ENCODE data around the gene CTSE.

The CTSE gene

DNA sequence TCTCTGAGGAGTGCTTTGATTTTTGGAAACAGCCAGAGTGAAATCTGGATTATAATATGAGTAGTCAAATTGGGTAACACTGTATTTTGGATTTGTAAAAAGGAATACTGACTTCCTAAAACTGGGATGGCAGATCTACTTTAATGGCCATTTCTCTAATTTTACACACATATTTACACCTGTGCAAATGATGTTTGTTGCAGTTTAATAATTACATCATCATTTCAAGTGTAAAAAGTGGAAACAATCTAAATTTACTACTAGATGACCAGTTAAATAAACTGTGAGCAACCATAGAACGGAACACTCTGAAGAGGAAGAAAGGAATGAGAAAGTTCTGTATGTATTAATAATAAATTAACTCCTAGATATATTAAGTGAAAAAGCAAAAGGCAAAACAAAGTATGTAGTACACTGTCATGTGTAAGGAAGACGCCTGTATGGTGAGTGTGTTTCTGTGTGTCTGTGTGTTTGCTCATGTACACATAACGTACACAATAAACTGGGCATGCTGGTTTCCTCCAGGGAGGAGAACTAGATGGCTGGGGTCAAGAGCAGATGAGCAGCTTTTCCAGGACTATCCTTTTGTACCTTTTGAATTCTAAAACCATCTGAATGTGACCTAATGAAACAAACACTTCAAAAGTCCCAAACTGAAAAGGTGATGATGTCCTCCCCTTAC, 26.4 kb upstream of the CTSE start:
- H3K4me3 ChIP-seq (ENCODE audit: low read depth in 1 of 2, low read length in 1 of 2): no peak overlapping the region
- H3K36me3 ChIP-seq: no peaks in the 10 kb centered on the region
- H3K27me3 ChIP-seq: no peaks in the 10 kb centered on the region
- H3K27ac ChIP-seq: no peak overlapping the region
- no peaks in the 10 kb centered on the region for H3K9me3 ChIP-seq
- H3K4me1 ChIP-seq (ENCODE audit: control insufficient read depth in 1 of 2, insufficient read depth in 1 of 2, low read depth in 1 of 2, low read length in 1 of 2): peaks cover 0 to 4% of the 10 kb centered on the region in 2 experiments
- TF ChIP-seq, protein P1, sequence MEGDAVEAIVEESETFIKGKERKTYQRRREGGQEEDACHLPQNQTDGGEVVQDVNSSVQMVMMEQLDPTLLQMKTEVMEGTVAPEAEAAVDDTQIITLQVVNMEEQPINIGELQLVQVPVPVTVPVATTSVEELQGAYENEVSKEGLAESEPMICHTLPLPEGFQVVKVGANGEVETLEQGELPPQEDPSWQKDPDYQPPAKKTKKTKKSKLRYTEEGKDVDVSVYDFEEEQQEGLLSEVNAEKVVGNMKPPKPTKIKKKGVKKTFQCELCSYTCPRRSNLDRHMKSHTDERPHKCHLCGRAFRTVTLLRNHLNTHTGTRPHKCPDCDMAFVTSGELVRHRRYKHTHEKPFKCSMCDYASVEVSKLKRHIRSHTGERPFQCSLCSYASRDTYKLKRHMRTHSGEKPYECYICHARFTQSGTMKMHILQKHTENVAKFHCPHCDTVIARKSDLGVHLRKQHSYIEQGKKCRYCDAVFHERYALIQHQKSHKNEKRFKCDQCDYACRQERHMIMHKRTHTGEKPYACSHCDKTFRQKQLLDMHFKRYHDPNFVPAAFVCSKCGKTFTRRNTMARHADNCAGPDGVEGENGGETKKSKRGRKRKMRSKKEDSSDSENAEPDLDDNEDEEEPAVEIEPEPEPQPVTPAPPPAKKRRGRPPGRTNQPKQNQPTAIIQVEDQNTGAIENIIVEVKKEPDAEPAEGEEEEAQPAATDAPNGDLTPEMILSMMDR (IDR thresholded peaks at IDR 0.05): no peak

DNA sequence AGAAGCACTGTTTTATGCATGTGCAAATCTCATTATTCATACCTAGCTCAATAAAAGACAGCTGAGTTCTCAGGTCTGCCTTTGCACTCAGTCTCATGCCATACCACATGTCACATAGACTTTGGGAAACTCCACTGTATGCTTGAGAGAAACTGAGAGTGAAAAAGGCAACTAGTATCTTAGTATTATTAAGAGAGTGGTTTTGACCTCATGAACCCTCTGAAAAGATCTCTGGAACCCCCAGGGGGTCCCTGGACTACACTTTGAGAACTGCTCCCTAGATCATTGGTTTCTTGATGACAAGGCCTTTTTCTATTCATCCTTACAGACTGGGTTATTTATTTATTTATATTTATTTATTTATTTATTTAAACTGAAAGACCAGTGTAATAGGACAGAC, 25.6 kb upstream of the CTSE start:
- Histone ChIP-seq H3K4me1 (ENCODE audit: control insufficient read depth in 1 of 2, insufficient read depth in 1 of 2, low read depth in 1 of 2, low read length in 1 of 2) (peaks cover 0 to 4% of the 10 kb centered on the region in 2 experiments), H3K4me3 (ENCODE audit: low read depth in 1 of 2, low read length in 1 of 2) (no peak overlapping the region), H3K27me3 (no peaks in the 10 kb centered on the region), H3K9me3 (no peaks in the 10 kb centered on the region), H3K36me3 (no peaks in the 10 kb centered on the region), H3K27ac (no peak overlapping the region)
- TF ChIP-seq, protein P1 (IDR thresholded peaks at IDR 0.05): no peak

DNA sequence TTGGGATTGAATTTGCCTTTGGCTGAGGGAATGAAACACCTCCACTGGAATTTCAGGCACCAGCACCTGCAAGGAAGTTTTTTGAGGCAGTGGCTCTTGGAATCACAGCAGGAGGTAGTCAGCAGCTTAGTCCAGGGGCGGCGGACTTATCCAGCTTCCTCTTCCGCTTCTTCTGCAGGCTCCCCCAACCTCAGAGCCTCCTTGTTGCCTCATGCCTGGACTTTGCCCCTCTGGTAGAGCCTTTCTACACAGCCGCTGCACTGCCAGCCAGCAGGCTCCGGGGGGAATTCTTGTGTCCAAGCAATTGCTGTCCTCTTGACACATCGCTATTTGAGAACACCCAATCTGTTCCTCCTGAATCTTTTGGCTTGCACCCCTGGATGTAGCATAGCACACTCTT, 24.9 kb upstream of the CTSE start:
- peaks cover 0 to 4% of the 10 kb centered on the region in 2 experiments for H3K4me1 ChIP-seq (ENCODE audit: control insufficient read depth in 1 of 2, insufficient read depth in 1 of 2, low read depth in 1 of 2, low read length in 1 of 2)
- TF ChIP-seq, protein P1 (IDR thresholded peaks at IDR 0.05): no peak
- no peak overlapping the region for H3K27ac ChIP-seq
- H3K27me3 ChIP-seq: no peaks in the 10 kb centered on the region
- no peaks in the 10 kb centered on the region for H3K36me3 ChIP-seq
- no peak overlapping the region for H3K4me3 ChIP-seq (ENCODE audit: low read depth in 1 of 2, low read length in 1 of 2)
- H3K9me3 ChIP-seq: no peaks in the 10 kb centered on the region

DNA sequence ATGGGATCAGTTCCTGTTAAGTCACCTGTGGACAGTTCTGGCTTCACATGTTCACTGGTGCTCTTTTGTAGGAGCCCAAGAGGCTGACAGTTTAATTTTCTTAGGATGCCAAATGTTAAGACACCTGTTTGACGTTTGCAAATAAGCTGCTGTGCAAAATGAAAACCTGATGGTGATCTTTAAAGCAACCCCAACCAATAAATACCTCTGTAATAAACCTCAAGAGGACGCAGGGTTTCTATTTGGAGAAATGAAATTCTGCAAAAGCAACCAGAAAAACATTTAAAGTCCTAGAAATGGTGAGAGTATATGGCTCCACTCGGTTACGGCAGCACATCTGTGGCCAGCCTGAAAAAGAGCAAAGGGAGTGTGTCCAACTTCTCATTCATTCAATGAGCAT, 23.6 kb upstream of the CTSE start:
- TF ChIP-seq, protein P1 (IDR thresholded peaks at IDR 0.05): no peak
- H3K36me3 ChIP-seq: no peaks in the 10 kb centered on the region
- H3K4me3 ChIP-seq (ENCODE audit: low read depth in 1 of 2, low read length in 1 of 2): no peak overlapping the region
- no peaks in the 10 kb centered on the region for H3K9me3 ChIP-seq
- H3K27me3 ChIP-seq: no peaks in the 10 kb centered on the region
- H3K27ac ChIP-seq: no peak overlapping the region
- H3K4me1 ChIP-seq (ENCODE audit: control insufficient read depth in 1 of 2, insufficient read depth in 1 of 2, low read depth in 1 of 2, low read length in 1 of 2): peaks cover 0 to 4% of the 10 kb centered on the region in 2 experiments

DNA sequence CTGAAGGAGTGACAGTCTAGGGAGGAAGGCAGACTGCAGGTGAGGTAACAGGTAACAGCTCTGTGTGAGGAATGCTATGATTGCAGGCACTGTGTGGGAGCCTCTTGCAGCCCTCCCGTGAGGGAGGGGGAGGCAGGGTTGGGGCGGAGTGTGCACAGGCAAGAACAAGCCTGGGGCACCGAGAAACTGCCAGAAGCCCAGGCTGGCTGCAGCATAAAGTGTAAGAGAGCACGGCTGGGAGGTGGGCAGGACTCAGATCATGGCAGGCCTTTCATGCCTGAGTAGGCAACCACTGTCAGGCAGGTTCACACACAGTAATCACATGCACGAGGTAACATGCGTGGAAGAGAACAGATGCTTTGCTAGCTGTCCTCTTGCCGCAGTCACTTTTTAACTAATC, 17.9 kb upstream of the CTSE start:
- H3K4me1 ChIP-seq (ENCODE audit: control insufficient read depth in 1 of 2, insufficient read depth in 1 of 2, low read depth in 1 of 2, low read length in 1 of 2): no peaks in the 10 kb centered on the region
- TF ChIP-seq, protein P1 (IDR thresholded peaks at IDR 0.05): no peak
- no peaks in the 10 kb centered on the region for H3K27me3 ChIP-seq

More for the DNA sequence above, 17.9 kb upstream of the CTSE start:
- no peaks in the 10 kb centered on the region for H3K9me3 ChIP-seq
- no peak overlapping the region for H3K4me3 ChIP-seq (ENCODE audit: low read depth in 1 of 2, low read length in 1 of 2)
- no peak overlapping the region for H3K27ac ChIP-seq
- H3K36me3 ChIP-seq: no peaks in the 10 kb centered on the region
